Fibroblast of mammary gland (primary cell): ENCODE measurements around the gene KRT2.
"Not testable (repeated sequence)": the region's sequence is repeated elsewhere in the genome, so short reads cannot be mapped to it uniquely, and the experiment has no call there.

Experiments used
- DNase-seq: peaks from one replicate; pipeline ENCODE4 v3.0.0-alpha.2; 2010; ENCODE audit warnings: low read depth
- H3K4me3 ChIP-seq: 2 replicates; pipeline ENCODE4 v1.5.1; 2011; ENCODE audit warnings: low read depth, mild to moderate bottlenecking, low read length, moderate library complexity; ENCODE audit not compliant: control insufficient read depth
- CTCF ChIP-seq: conservative IDR thresholded peaks from 2 replicates; pipeline ENCODE4 v1.5.1; 2011; ENCODE audit warnings: low read depth, low read length, inconsistent platforms; ENCODE audit not compliant: control insufficient read depth, insufficient read depth

KRT2 gene

GRCh38 chr12:52674433-52674775 lies 22.4 kb upstream of the KRT2 start:
- no peak for TF ChIP-seq CTCF
- no peak for DNase-seq
- H3K4me3 ChIP-seq = no peak overlapping the region

GRCh38 chr12:52673713-52674432 lies 21.9 kb upstream of the KRT2 start:
- H3K4me3 ChIP-seq = no peak overlapping the region
- no peak for TF ChIP-seq CTCF
- DNase-seq = no peak

GRCh38 chr12:52673217-52673616 lies 21.2 kb upstream of the KRT2 start:
- H3K4me3 ChIP-seq = no peak overlapping the region
- no peak for DNase-seq
- TF ChIP-seq CTCF = no peak

- no peak for DNase-seq
- no peak for TF ChIP-seq CTCF
- H3K4me3 ChIP-seq = no peak overlapping the region
These were observed 20.4 kb upstream of the KRT2 start for GRCh38 chr12:52672321-52672933.

GRCh38 chr12:52670961-52671360 lies 18.9 kb upstream of the KRT2 start:
- DNase-seq = no peak
- no peak overlapping the region for H3K4me3 ChIP-seq
- no peak for TF ChIP-seq CTCF

GRCh38 chr12:52670506-52670905 lies 18.5 kb upstream of the KRT2 start:
- no peak overlapping the region for H3K4me3 ChIP-seq
- DNase-seq = no peak
- no peak for TF ChIP-seq CTCF

- DNase-seq = not testable (repeated sequence)
These were observed 17.9 kb upstream of the KRT2 start for GRCh38 chr12:52669941-52670340.

More at GRCh38 chr12:52669941-52670340, 17.9 kb upstream of the KRT2 start:
- not testable (repeated sequence) for H3K4me3 ChIP-seq
